HepG2 (cell line): ENCODE measurements around the gene COPS9. TPM values are rescaled to one million over a fixed set of nuclear protein-coding genes. Genes with fewer than 3 reads are reported as not detected.

Experiments used
- ATAC-seq: fragments of 200-7000 bp; cut with Tn5 transposase; 3 replicates; pipeline ENCODE4 v1.9.1; 2020; ENCODE audit warnings: mild to moderate bottlenecking, moderate library complexity
- BruUV-seq: library from RNA; stranded (reverse); fragments of 400-500 nt; replicated peaks from 2 replicates; lab custom pipeline; 2021; lab: Mats Ljungman, UMichigan
- CTCF ChIA-PET: fragments of 300-600 bp; formaldehyde crosslinking; extraction: SDS; loops from one replicate; lab custom pipeline; 2021; ENCODE audit warnings: low total read pairs, inconsistent platforms, low intra/inter-chr PET ratio; lab: Yijun Ruan, JAX
- POLR2A ChIA-PET: fragments of 350-600 bp; sonication (Branson Sonifier 250); formaldehyde crosslinking; loops from one replicate; lab custom pipeline; 2020; ENCODE audit warnings: antibody characterized with exemption, inconsistent platforms; lab: Yijun Ruan, JAX
- DNase-seq: peaks from one replicate; pipeline ENCODE4 v3.0.0-alpha.2; 2015; ENCODE audit warnings: low spot score
- FAIRE-seq: peaks from 3 replicates; lab custom pipeline; 2011; peaks lifted over from hg19 to GRCh38; lab: Jason Lieb, UNC
- H2AFZ ChIP-seq: one replicate; pipeline ENCODE4 v1.6.1; 2011; ENCODE audit warnings: low read length, inconsistent platforms
- H3K27ac ChIP-seq: fragments of 300-600 bp; 3 replicates; pipeline ENCODE4 v1.8.0; 2011; ENCODE audit warnings: mixed run types, mild to moderate bottlenecking, mixed read lengths, low read length, inconsistent platforms; ENCODE audit not compliant: insufficient read depth; ENCODE audit errors: extremely low read length
- H3K27me3 ChIP-seq, 2 experiments: fragments of 200-600 bp in 1 of 2; 2 replicates in 1 of 2; 3 replicates in 1 of 2; pipeline versions ENCODE4 v1.6.0 to v1.8.0; 2011; ENCODE audit warnings: low read length in 2 of 2, mild to moderate bottlenecking in 2 of 2, moderate library complexity in 2 of 2, inconsistent platforms in 1 of 2; ENCODE audit not compliant: insufficient read depth in 2 of 2, control insufficient read depth in 1 of 2
- H3K36me3 ChIP-seq, 2 experiments: fragments of 200-600 bp in 1 of 2; replicated peaks in 1 of 2; 2 replicates in 1 of 2; 3 replicates in 1 of 2; pipeline versions ENCODE4 v1.5.1 to v1.8.0; 2011; ENCODE audit warnings: low read length in 2 of 2, inconsistent platforms in 1 of 2; ENCODE audit not compliant: insufficient read depth in 2 of 2, control insufficient read depth in 1 of 2
- H3K4me1 ChIP-seq: 2 replicates; pipeline ENCODE4 v1.5.1; 2012; ENCODE audit warnings: low read length, inconsistent platforms; ENCODE audit not compliant: insufficient read depth
- H3K4me2 ChIP-seq: 2 replicates; pipeline ENCODE4 v1.6.0; 2011; ENCODE audit warnings: low read depth, low read length, inconsistent platforms
- H3K4me3 ChIP-seq, 3 experiments: fragments of 200-600 bp in 1 of 3; sonication (generic), shearing (Covaris generic) in 1 of 3; replicated peaks in 1 of 3; 2 replicates each; pipeline ENCODE4 v1.5.1; 2011 to 2016; ENCODE audit warnings: low read length in 3 of 3, inconsistent platforms in 2 of 3, low read depth in 2 of 3, mild to moderate bottlenecking in 2 of 3, control low read depth in 1 of 3, mixed read lengths in 1 of 3; ENCODE audit not compliant: insufficient read depth in 1 of 3
- H3K79me2 ChIP-seq: one replicate; pipeline ENCODE4 v1.6.1; 2011; ENCODE audit warnings: low read length, inconsistent platforms; ENCODE audit not compliant: insufficient read depth
- H3K9ac ChIP-seq: 2 replicates; pipeline ENCODE4 v1.6.0; 2011; ENCODE audit warnings: mild to moderate bottlenecking, low read depth, low read length, inconsistent platforms; ENCODE audit not compliant: insufficient read depth
- H3K9me3 ChIP-seq: 2 replicates; pipeline ENCODE4 v1.5.1; 2012; ENCODE audit warnings: mild to moderate bottlenecking, low read length
- H4K20me1 ChIP-seq: 2 replicates; pipeline ENCODE4 v1.6.0; 2011; ENCODE audit warnings: inconsistent platforms, mild to moderate bottlenecking, low read length, moderate library complexity; ENCODE audit not compliant: insufficient read depth
- ARID4A ChIP-seq: sonication (generic); formaldehyde crosslinking; IDR thresholded peaks from 2 replicates; pipeline ENCODE4 v1.5.0; 2020; ENCODE audit warnings: mild to moderate bottlenecking, missing genetic modification reagents, borderline replicate concordance
- ATF6 ChIP-seq: sonication (generic); formaldehyde crosslinking; conservative IDR thresholded peaks from 2 replicates; pipeline ENCODE4 v1.4.0; 2020; ENCODE audit warnings: missing genetic modification reagents
- ATF7 ChIP-seq, 2 experiments: fragments of 450-650 bp in 1 of 2; sonication (generic) in 1 of 2; formaldehyde crosslinking in 1 of 2; IDR thresholded peaks; 2 replicates each; pipeline versions ENCODE4 v1.4.0 to v1.6.1; 2016 to 2020; ENCODE audit warnings: antibody characterized with exemption in 1 of 2, mild to moderate bottlenecking in 1 of 2, missing genetic modification reagents in 1 of 2
- HOXA3 ChIP-seq: sonication (generic); formaldehyde crosslinking; IDR thresholded peaks from 2 replicates; pipeline ENCODE4 v1.5.0; 2020; ENCODE audit warnings: missing genetic modification reagents
- RARA ChIP-seq: IDR thresholded peaks from 2 replicates; pipeline ENCODE4 v1.6.1; 2016; ENCODE audit warnings: missing genetic modification reagents, missing compliant biosample characterization
- ZNF512B ChIP-seq: sonication (generic); formaldehyde crosslinking; IDR thresholded peaks from 2 replicates; pipeline ENCODE4 v1.5.1; 2020; ENCODE audit warnings: missing genetic modification reagents, mild to moderate bottlenecking, borderline replicate concordance
- WGBS: methylation state at CpG from one replicate; pipeline ENCODE4 v1.1.6; 2017; ENCODE audit warnings: low lambda C conversion rate; 5-methylcytosine and 5-hydroxymethylcytosine counted together
- in situ Hi-C: cut with HindIII; loops from 2 replicates; pipeline ENCODE4 v1.10.0; 2017; ENCODE audit warnings: low pct_unique_long_range_greater_than_20kb; ENCODE audit not compliant: extremely low pct_ligation_motif_present
- intact Hi-C: fragments of 100-400 bp; cut with micrococcal nuclease; formaldehyde crosslinking; loops from one replicate; pipeline ENCODE4 v1.10.0; 2022; ENCODE audit not compliant: unreplicated experiment
- polyA plus RNA-seq, 8 experiments: library from polyadenylated mRNA; depleted of rRNA in 3 of 8; stranded (reverse) in 7 of 8; unstranded in 1 of 8; fragments of >200 nt; fragmentation: Illumina TruSeq in 4 of 8; extraction: Trizol in 4 of 8; gene quantifications; 2 replicates each; pipeline versions ENCODE4 v1.2.1 to v1.2.3, GENCODE V29; 2011 to 2016; ENCODE audit warnings: low read depth in 4 of 8, missing spikeins in 1 of 8, mixed read lengths in 1 of 8; ENCODE audit not compliant: insufficient read depth in 1 of 8
- total RNA-seq, 5 experiments: library from RNA; depleted of rRNA; stranded (reverse); fragments of >200 nt; fragmentation: Illumina TruSeq; extraction: Trizol; gene quantifications; 2 replicates each; pipeline ENCODE4 v1.2.3, GENCODE V29; 2016; ENCODE audit warnings: low read depth in 1 of 5

The COPS9 gene
- total and polyA plus RNA-seq, 2 of the 13 experiments (the other 11 are each of a cell fraction or from before 2014, with no cell fraction given): 180 to 247 TPM

- DNase-seq: no peak
- Histone ChIP-seq H3K79me2 (no peaks in the 10 kb centered on the region), H3K9ac (no peak overlapping the region), H4K20me1 (no peaks in the 10 kb centered on the region; the same call in 1 of the 2 replicates), H3K4me2 (no peak overlapping the region), H3K27ac (no peak overlapping the region), H3K4me1 (peaks cover 12% of the 10 kb centered on the region), H3K4me3 (no peak overlapping the region), H3K9me3 (no peaks in the 10 kb centered on the region), H3K27me3 (peaks cover 10 to 62% of the 10 kb centered on the region in 2 experiments; a peak in 4 of 5 replicates), H3K36me3 (no peaks in the 10 kb centered on the region), H2AFZ (no peak overlapping the region)
- POLR2A ChIA-PET: no interaction called here
- CTCF ChIA-PET: no interaction called here
- ATAC-seq: peak; percentile 18; the same call in 2 of the 3 replicates
- no peak for FAIRE-seq
- TF ChIP-seq ATF7 (IDR thresholded peaks at IDR 0.05): no peak
- TF ChIP-seq ATF7 (CRISPR knock-in tag; IDR thresholded peaks at IDR 0.05): no peak
- intact Hi-C loops: no loop called here
- in situ Hi-C loops: no loop called here
- no TSS peak for BruUV-seq
- 13% methylated on average over 14 of the region's 17 CpGs for WGBS
Observed at GRCh38 chr2:240155048-240155744, 19.1 kb upstream of the COPS9 start.

- H3K79me2 ChIP-seq: no peaks in the 10 kb centered on the region
- ChIA-PET POLR2A (no interaction called here), CTCF (no interaction called here)
- no peaks in the 10 kb centered on the region for H3K9me3 ChIP-seq
- H3K36me3 ChIP-seq: no peaks in the 10 kb centered on the region
- H3K4me1 ChIP-seq: peaks cover 12% of the 10 kb centered on the region
- H2AFZ ChIP-seq: no peak overlapping the region
- H4K20me1 ChIP-seq: no peaks in the 10 kb centered on the region; the same call in 1 of the 2 replicates
- H3K27me3 ChIP-seq: peaks cover 10 to 64% of the 10 kb centered on the region in 2 experiments; a peak in 4 of 5 replicates
- H3K4me2 ChIP-seq: no peak overlapping the region
- in situ Hi-C loops (loop anchor here (5.0 kb wide), 1 partner anchor 283 kb away; the partner anchor contains the start of gene GPC1), intact Hi-C loops (loop anchor here (5.0 kb wide), 1 partner anchor 283 kb away; the partner anchor contains the start of gene GPC1)
- no TSS peak for BruUV-seq
- H3K4me3 ChIP-seq: no peak overlapping the region
- 18% methylated on average over 8 of the region's 8 CpGs for WGBS
- H3K9ac ChIP-seq: no peak overlapping the region
- FAIRE-seq: no peak
- H3K27ac ChIP-seq: no peak overlapping the region
- no peak for DNase-seq
- no peak for ATAC-seq
- no peak for TF ChIP-seq ZNF512B (CRISPR knock-in tag)
- no peak for TF ChIP-seq ATF6 (CRISPR knock-in tag)
- no peak for TF ChIP-seq ARID4A (CRISPR knock-in tag)
- no peak for TF ChIP-seq HOXA3 (CRISPR knock-in tag)
- no peak for TF ChIP-seq RARA (CRISPR knock-in tag)
Observed at GRCh38 chr2:240154606-240155005, 18.5 kb upstream of the COPS9 start.
